Measurements from ENCODE around the gene BOLA1. TPM values are rescaled to one million over a fixed set of nuclear protein-coding genes. Genes with fewer than 3 reads are reported as not detected.
A peak's percentile ranks its signal among the peaks of the same experiment; 100 is the strongest.
"Not testable (repeated sequence)": the region's sequence is repeated elsewhere in the genome, so short reads cannot be mapped to it uniquely, and the experiment has no call there.

The BOLA1 gene
- polyA plus RNA-seq, 3 donors = 22.0 to 29.8 (median 27.7) TPM

DNA sequence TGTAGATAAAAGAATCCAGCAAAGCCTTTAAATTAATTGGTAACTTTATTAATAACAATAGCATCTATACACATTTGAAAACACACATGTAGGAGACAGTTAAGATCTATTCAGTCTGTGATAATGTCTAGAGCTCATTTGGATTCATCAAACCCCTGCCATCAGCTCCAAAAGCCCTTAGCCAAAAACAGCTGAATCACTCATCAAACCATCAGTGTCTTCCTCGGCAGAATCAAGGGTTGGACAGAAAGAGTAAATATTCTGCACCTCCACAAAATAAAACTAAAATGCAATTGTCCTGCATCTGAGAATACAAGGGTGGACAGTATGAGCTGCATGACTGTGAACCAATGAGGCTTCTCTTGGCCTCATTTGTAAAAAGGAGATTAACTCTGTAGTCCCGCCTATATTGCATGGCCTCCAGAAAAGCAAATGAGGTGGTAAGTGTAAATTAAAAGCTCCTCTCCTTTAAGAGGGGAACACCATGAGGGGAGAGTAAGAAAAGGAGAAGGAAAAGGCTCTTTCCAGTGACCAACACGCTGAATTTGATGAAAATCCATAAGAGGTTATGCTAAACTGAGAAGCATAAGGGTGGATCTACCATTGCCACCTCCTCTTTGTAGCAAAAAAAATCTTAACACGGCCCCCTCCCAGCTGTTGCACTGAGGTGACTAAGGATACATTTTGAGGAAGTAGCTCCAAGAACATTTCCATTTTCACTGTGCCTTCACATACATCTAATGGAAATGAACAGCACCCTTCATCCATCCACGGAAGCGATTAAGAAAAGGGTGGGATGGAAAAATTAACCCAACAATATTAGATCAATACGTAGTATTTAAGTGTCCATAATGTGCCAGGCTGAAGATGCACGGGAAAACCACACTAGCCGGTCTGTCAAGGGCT, 14.7 kb upstream of the BOLA1 start:
- peak; percentile 44 for DNase-seq

DNA sequence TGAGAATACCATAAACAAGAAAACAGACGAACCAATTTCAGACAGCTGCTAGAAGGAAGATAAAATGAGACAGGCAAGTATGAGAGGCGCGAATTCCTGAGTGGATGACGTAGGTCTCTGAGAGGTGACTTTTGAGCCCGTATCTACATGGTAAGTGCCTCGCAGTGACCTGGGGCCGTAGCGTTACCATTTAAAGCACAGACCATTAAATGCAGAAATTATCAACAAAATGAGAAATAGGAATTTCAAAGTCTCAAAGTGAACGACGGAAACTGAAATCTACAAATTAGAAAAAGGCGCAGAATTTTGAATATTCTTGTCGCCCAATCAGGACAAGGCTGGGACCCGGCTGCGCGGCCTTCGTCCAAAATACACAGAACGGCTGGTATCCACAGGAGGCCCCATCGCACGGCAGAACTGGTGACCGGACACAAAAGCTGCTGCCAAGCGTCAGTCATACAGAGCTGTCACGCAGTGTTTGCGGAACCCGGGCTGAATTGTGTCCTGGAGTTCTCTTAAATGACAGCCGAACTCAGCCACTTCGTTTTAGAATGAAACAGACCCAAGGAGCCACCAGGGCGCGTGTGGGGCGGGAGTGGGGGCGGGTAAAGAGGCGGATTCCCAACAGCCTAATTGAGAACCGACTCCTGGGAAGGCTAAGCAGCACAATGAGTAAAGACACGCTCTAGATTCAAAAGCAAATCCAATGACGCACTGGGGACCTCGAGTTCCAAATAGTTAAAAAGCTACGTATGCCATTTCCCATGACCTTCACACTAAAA, 13.8 kb upstream of the BOLA1 start:
- peak; percentile 90 for DNase-seq

DNA sequence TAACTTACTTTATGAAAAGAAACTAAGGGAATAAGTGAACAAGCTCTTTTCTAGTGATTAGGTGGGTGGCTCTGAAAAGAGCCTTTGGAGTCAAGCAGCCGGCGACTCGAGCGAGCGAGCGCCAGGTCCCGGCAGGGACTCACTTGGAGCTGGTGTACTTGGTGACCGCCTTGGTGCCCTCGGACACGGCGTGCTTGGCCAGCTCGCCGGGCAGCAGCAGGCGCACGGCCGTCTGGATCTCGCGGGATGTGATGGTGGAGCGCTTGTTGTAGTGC, 13.3 kb upstream of the BOLA1 start:
- DNase-seq = not testable (repeated sequence)

DNA sequence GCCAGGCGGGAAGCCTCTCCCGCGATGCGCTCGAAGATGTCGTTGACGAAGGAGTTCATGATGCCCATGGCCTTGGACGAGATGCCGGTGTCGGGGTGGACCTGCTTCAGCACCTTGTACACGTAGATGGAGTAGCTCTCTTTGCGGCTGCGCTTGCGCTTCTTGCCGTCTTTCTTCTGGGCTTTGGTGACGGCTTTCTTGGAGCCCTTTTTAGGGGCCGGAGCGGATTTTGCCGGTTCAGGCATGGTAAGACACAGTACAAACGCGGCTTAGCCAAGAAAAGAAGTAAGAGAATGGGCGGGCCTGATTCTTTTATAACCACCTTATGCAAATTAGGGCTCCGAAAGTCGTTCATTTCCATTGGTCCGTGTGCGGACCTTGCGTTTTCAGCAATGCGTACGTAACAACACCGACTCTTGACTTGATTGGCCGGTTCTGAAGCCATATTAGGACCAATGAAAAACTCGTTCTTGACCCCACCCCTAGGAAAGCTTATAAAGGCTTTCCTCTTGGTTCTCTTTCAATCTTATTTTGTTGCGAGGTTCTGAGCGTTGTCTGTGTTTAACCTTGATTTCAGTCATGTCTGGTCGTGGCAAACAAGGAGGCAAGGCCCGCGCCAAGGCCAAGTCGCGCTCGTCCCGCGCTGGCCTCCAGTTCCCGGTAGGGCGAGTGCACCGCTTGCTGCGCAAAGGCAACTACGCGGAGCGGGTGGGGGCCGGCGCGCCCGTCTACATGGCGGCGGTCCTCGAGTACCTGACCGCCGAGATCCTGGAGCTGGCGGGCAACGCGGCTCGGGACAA, 12.8 kb upstream of the BOLA1 start:
- DNase-seq = peak; percentile 100

DNA sequence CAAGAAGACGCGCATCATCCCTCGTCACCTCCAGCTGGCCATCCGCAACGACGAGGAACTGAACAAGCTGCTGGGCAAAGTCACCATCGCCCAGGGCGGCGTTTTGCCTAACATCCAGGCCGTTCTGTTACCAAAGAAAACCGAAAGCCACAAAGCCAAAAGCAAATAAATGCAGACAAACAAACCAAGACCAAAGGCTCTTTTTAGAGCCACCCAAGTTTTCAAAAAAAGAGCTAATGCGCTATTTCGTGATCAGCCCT, 12.2 kb upstream of the BOLA1 start:
- DNase-seq = not testable (repeated sequence)

DNA sequence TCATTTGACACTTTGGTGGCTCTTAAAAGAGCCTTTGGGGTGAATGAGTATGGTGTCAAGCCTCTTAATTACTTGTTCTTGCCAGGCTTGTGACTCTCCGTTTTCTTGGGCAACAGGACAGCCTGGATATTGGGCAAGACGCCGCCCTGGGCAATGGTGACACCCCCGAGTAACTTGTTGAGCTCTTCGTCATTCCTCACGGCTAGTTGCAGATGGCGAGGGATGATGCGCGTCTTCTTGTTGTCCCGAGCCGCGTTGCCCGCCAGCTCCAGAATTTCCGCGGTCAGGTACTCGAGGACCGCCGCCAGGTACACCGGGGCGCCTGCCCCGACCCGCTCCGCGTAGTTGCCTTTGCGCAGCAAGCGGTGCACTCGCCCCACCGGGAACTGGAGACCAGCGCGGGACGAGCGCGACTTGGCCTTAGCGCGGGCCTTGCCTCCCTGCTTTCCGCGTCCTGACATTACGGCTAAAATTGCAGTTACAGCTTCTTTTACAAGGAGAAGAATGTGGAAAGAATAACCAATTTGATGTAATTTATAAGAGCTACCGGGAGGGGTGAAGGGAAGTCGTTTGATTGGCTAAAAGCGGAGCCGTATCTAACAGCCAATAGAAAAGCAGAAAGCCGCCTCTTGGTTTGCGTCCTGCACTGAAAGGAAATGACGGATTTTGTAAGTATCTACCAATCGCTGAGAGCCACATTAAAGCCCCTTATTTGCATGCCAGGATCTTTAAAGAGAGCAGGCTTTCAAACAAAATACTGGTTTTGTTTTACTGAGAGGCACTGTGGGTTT, 11.7 kb upstream of the BOLA1 start:
- peak; percentile 99 for DNase-seq

DNA sequence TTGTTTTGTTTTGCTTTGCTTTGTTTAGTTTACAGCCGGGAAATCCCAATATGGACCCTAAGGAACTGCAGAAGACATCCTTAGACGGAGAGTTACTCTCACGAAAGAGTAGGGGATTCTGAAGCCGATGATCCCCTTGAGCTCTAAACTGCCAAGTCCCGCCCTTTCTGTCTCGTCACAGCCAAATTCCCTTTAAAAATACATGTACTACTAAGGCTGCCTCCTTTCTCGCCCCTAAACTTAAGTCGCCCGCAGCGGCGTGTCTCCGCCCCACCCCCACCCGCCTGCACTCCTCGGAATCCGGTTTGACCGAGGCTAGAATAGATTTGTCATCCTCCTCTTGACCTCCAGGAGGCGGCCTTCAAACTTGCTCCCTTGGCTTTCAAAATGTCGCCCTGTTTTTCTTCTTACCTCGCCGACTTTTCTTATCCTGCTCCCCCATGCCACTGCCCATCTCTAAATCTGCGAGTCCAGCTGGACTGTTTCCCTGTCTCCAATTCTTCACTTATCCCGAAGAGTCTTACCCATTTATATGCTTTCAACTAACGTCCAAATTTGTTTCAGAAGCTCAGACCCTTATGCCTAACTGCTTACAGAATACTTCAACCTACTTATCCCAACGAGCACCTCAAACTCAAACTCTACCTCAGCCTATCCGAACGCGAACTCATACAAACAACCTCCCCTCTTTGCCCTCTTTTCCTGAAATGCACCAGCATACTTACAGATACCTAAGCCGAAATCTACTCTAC, 10.9 kb upstream of the BOLA1 start:
- peak; percentile 93 for DNase-seq

DNA sequence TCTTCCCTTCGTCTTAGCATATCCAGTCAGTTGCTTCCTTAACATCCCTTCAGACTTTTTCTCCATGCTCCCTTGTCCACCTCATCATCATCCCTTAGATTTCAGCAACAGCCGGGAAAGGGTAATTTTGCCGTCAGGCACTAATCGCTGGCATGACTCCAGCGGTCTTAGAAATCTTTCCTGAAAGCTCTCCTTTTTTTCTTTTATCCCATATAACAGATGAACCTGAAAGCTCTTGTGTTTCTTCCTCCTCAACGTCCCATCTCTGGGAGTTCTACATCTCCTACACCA, 10.4 kb upstream of the BOLA1 start:
- DNase-seq = peak; percentile 48

DNA sequence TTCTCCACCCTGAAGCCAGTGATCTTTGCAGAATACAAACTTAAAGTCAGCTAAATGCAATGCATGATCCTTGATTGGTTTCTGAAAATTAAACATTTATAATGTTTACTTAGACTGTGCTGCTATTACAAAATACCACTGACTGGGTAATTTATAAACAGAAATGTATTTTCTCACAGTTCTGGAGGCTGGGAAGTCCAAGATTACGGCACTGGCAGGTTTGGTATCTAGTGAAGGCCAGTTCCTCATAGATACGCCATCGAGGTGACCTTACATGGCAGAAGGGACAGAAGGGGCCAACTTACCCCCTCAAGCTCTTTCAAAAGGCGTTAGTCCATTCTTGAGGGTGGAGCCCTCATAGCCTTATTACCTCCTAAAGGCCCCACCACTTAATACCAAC, 2.8 kb upstream of the BOLA1 start:
- no peak for DNase-seq

DNA sequence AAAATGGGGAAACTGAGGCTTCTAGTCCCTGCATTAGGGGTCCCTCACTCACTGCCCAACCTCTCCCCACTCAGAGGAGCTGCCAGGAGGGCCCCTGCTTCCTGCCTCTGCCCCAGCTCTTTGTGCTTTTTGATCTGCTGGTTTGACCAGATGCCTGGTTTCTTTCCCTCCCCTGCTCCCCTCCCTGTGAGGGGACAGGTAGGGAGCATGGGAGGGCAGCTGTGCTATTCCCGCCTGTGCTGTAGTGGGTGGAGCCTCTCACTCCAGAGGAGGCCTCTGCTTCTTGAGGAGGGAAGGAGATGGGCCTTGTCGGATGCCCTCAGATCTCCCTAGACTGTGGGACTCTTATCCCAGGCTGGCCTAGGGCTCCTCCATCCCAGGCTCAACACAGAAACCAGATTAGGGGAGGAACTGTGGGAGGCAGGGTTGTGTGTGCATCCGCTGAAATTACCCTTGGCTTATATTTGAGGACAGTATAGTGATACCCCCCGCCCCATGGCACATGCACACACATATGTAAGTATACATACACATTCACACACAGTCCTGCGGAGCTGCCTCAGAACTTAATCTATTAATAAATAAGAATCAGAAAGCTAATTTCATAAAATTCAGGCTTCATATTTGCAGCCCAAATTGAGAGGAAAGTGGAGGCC, 4.6 kb downstream of the BOLA1 start:
- DNase-seq = no peak

DNA sequence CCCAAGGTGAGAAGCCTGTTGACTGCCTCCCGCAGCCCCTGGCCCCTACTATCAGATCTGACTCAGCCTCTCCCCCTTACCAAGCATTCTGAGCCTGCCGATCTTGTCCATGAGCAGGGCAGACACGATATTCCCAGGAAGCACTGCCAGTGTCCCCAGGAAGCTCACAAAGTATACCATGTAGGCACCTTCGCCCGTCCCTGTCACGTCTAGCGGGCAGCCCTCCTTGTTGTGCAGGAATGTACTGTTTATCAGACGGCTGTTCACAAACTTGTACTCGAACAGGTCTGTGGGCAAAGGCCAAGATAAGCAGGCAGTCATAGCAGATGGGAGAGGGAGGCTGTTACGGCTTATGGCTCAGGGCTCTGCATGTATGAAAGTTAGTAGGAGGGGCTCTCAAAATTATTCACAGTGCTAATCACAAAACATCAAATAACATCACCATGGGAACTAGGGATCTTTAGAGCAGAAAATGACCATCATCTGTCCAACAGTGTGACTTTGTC, 7.3 kb downstream of the BOLA1 start:
- DNase-seq = no peak

DNA sequence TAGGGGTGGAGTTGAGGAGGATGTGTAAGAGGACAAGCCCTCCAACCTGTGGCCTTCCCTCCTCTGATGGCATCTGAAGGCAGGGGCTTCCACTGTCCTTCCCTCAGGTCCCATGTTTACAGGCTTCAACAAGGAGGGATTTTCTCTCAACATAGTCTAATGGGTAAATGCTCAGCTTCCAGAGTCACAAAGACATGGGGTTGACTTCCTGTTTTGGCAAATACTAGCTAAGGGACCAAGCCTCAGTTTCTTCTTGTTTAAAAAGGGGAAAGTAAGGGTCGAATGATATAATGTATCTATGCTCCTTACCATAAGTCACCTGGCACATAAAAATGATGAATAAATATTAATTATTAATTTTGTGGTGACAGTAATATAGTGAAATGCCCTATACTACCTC, 15.2 kb downstream of the BOLA1 start:
- DNase-seq = no peak

DNA sequence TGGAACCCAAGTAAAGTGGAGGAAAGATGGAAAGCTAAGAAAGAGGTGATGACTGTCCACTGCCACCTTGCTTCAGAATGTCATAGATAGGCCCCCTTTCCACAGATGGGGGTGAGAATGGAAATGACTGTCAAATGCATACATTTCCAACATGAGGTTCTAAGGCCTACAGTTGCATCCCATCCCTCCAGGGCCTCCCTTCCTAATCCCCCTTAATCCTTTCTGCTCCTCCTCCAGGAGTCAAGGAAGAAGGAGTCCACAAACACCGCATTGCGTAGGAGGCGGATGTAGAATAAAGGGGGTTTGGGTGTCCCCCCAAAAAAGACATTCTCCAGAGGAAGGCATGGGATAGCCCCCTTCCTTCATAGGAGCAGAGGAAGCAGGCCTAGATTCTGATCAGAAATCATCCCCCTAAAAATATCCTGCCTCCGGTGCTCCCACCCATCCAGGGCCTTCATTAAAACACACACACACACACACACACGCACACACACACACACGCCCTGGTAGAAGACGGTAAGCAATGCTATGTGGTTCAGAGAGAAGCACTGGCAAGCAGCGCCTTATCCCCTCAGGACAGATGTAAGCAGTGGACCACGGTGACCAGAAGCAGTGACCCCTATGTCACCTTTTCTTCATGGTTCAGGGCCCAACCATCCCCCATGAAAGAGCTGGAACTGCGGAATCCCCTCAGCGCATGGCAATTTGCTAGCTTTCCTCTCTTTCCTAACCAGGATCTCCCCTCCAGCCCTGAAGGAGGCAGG, 16.2 kb downstream of the BOLA1 start:
- DNase-seq = no peak

DNA sequence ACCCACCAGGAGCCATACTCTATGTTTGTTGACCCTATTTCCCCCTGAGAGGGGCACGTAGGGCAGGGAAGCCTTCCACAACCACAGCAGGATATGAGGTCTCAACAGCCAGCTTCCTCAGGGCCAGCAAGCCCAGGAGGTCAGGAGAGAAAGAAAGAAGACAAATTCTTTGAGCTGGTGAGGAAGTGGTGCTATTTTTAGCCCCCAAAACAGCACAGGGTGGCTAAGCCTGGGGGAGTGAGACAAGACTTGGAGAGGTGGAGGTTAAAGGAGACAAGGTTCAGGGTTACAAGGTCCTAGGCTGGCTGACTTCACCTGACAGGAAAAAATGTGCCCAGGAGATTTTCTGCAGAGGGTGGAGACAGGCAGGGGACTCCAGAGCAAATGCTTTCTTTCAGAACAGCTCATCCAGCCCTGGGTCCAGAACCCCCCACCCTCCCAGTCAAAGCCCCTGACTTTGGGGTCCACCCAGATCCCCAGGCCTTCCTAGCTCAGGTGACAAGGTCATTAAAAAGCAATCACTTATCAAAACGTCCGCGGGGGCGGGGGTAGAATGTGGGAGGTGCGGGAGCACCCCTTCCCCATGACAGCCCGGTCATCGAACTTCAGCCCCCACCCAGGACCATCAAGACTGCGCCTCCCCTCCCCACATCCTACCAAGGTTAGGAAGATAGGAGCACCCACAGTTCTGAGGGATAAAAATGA, 17.0 kb downstream of the BOLA1 start:
- no peak for DNase-seq

DNA sequence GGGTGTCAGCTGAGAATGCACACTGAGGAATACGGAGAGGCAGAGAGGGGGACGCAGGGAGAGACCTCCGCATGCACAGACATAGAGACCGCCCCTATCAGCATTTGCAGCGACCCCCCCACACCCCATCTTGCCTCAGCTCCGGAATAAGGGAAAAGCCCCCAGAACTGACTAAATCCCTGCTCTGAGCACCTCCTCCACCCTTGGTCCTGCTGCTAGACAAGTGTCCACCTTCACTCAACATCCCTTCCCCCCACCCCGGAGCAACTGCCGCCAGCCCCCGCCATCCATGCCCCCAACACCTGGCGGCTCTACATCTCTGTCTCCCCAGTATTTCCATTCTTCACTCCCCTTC, 17.5 kb downstream of the BOLA1 start:
- DNase-seq = no peak

DNA sequence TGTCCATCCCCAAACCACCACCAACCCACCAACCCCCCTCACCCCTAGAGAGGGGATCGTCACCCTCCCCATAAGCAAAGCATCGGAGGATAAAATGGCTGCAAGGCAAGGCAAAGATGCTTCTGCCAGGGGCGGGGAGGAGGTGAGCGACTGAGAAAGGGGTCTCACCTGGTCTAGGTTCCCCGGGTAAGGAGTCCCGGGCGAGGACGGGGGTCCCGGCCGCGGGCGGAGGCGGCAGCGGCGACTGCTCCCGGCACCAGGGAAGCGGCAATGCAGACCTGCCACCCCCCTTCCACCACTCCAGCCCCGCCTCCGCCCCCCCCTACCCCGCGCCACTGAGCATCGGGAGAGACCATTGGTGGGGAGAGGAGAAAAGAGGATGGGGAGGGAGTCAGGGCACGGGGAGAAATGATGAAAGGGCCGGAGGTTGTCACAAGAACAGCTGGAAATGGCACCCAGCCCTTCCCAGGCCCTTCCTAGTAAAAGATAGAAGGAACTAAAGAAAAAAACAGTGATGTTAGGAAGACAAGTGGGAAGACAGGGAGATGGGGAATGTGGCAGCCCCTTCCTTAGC, 18.3 kb downstream of the BOLA1 start, which contains the start of gene SV2A:
Gene SV2A (minus strand): TSS at position 274 of the 574 bp plus-strand sequence. CDS start 4,004 bp downstream, outside the sequence.
- DNase-seq = peak; percentile 52

DNA sequence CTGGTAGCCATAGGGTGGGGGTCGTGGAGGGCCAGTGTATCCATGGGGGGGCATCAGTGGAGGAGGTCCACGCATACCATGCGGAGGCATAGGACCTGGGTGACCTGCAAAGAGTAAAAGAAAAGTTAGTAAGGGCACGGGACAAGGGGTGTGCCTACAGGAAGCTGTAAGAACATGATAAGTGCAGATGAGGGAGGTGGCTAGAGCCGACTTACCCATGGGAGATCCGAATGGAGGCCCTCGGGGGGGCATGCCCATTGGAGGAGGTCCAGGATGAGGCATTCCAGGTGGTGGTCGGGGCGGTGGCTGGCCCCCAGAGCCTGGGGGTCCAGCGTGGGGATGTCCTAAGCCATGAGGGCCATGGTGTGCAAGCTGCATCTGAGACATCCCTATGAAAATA, 24.3 kb downstream of the BOLA1 start:
- no peak for DNase-seq

DNA sequence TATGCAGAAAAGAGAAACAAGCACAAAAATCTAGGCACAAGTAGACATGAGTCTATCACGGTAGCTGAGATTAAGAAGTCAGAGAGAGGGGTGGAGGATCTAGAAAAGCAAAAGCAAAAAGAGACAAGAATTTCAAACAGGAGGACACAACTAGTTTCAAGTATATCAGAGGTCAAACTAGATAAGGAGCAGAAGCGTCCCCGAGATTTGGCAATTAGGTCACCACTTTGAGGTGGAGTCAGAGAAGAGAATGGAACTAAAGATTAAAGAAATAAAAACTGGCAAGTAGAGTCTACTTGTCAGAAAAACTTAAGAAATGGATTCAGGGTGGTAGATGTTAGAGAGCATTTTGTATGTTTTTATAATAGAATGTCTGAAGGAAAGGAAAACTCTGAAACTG, 26.0 kb downstream of the BOLA1 start:
- DNase-seq = no peak

DNA sequence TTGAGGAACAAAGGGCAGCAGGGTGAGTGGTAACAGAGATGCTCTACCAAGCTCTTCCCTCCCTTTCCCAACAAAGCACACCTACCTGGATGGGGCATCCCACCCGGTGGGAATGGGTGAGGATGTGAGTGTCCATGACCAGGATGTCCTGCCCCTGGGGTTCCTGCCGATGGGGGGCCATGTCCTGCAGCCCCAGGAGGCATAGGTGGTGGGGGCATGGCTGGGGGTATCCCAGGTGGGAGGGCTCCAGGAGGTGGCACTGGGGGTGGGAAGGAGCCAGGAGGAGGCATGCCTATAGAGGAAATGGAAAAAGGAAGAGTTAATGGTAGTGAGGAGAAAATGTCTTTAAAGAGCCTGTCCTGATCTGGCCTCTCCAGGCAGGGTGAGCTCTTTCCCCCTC, 26.4 kb downstream of the BOLA1 start:
- DNase-seq = no peak
